H7 (cell line): ENCODE data around the gene FAM120B. TPM values are rescaled to one million over a fixed set of nuclear protein-coding genes. Genes with fewer than 3 reads are reported as not detected.
"Not testable (repeated sequence)": the region's sequence is repeated elsewhere in the genome, so short reads cannot be mapped to it uniquely, and the experiment has no call there.

Experiments used
- DNase-seq: peaks from one replicate; pipeline ENCODE4 v3.0.0; 2012
- H3K27me3 ChIP-seq: 2 replicates; pipeline ENCODE4 v1.6.0; 2011; ENCODE audit warnings: mild to moderate bottlenecking, low read length; ENCODE audit not compliant: control insufficient read depth, insufficient read depth
- H3K36me3 ChIP-seq: replicated peaks from 2 replicates; pipeline ENCODE4 v1.5.1; 2011; ENCODE audit warnings: low read length; ENCODE audit not compliant: control insufficient read depth, insufficient read depth
- H3K4me3 ChIP-seq: 2 replicates; pipeline ENCODE4 v1.5.1; 2011; ENCODE audit warnings: low read depth, mild to moderate bottlenecking, control low read depth, low read length, moderate library complexity; ENCODE audit not compliant: insufficient read depth
- total RNA-seq: library from RNA; depleted of rRNA; stranded (reverse); fragments of >200 nt; shearing (Covaris generic); gene quantifications from 2 replicates; pipeline ENCODE4 v1.2.3, GENCODE V29; 2014

The FAM120B gene
- total RNA-seq, 1 experiment from 2014 or later = 7.2 TPM

DNA sequence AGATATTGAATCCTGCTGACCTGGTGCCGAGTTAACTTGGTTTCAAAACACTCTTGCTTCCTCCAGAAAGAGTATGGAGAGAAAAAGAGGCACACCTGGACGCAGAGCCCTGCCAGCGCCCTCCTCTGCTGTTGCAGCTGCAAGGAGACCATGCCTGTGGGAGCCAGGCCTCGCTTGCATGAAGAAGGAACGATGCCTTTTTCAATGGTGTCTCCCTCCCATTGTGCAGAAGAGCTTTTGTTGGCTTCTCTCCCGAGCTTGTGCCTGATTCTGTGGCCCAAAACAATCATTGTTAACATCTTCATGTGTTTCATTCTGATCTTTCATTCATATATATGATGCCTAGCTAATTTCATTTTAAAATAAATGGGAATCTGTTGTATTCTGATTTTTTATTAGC is 98.1 kb downstream of the FAM120B start:
- DNase-seq = no peak
- H3K27me3 ChIP-seq = no peaks in the 10 kb centered on the region
- H3K36me3 ChIP-seq = peaks cover 2% of the 10 kb centered on the region
- H3K4me3 ChIP-seq = no peak overlapping the region

DNA sequence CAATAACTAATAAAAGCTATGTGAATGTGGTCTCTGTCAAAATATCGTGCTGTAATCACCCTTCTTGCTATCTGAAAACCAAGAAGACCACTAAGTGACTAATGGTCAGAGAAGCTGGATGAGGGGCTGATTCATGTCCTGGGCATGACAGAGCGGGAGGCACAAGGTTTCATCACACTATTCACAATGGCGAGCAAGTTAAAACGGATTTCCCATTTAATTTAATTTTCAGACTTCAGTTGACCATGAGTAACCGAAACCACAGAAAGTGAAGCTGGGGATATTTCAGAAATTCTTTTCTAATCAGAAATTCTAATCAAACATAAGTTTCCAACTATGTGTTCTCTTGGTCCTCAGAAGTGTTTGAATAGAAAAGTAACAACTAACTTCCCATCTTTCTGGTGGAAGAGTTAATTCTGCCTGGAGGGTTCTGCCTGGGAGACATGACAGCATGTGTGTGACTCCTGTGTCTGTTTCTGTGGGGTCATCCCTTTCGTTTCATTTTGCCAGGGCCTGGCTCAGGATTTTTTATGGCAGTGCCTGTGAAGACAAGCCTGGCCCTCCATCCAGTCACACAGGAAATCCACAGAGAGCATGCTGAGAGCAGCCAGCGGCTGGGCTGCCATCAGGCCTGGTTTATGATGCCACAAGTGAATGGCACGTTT is 98.9 kb downstream of the FAM120B start:
- no peaks in the 10 kb centered on the region for H3K27me3 ChIP-seq
- DNase-seq = no peak
- no peak overlapping the region for H3K4me3 ChIP-seq
- H3K36me3 ChIP-seq = peaks cover 2% of the 10 kb centered on the region

DNA sequence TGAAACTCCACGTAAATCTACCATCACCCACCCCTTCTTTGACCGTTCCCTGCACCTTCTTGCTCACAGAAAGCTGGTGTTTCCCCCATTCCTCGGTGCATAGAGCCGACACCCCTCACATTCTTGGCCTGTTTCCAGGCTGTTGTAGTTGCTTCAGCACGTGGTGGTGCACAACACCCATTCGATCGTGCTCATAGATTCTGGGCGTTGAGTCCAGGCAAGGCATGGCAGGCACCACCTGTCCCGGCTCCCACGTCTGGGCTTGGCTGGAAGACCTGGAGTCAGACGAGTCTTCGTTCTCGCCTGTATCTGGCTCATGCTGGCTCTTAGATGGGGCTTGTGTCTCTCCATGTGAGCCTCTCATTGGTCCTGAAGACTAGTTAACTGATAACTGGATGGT is 100.6 kb downstream of the FAM120B start:
- DNase-seq = no peak
- no peak overlapping the region for H3K4me3 ChIP-seq
- peaks cover 2% of the 10 kb centered on the region for H3K36me3 ChIP-seq
- no peaks in the 10 kb centered on the region for H3K27me3 ChIP-seq

DNA sequence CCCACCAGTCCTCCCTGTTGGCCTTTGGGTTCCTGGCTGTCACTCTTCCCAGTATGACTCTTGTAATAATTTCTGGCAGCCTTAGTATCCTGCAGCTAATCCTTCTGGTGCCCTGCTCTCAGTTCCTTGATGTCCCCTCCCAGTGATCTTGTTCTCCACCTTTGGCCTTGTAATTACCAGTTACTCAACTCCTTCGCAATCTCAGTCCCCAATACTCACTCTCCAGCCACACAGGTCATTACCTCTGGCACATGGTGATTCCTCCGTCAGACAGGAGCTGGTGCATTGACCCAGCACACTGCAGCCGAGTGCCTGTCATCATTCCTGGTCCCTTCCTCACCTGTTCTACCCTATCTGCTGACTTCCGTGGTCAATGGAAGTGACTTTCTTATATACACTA is 101.4 kb downstream of the FAM120B start:
- H3K4me3 ChIP-seq = no peak overlapping the region
- DNase-seq = no peak
- no peaks in the 10 kb centered on the region for H3K27me3 ChIP-seq
- H3K36me3 ChIP-seq = peaks cover 2% of the 10 kb centered on the region

- not testable (repeated sequence) for H3K27me3 ChIP-seq, H3K4me3 ChIP-seq, H3K36me3 ChIP-seq, DNase-seq
Measured at GRCh38 chr6:170409746-170410145, 103.2 kb downstream of the FAM120B start.

DNA sequence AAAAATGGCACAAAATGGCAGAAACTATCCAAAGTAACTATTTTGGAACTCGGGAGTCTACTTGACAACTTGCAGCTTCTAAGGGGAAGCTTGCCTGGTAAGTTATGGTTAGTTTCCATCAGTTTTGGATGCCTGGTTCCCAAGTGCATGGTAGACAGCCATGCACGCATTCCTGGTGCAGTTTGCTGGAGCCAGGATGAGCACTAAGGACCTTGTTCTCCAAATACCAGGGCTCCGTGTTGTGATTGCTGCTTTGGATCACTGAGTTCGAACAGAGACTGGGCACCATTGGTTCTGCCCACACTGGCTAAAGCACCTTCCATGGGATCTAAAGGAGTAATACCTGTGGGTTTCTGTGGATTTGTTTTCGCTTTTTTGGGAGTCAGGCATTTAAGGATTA is 103.7 kb downstream of the FAM120B start:
- no peak for DNase-seq
- H3K4me3 ChIP-seq = no peak overlapping the region
- H3K27me3 ChIP-seq = no peaks in the 10 kb centered on the region
- no peaks in the 10 kb centered on the region for H3K36me3 ChIP-seq

GRCh38 chr6:170415318-170415717 is 108.8 kb downstream of the FAM120B start:
- H3K4me3 ChIP-seq = no peak overlapping the region
- H3K36me3 ChIP-seq = no peaks in the 10 kb centered on the region
- no peak for DNase-seq
- no peaks in the 10 kb centered on the region for H3K27me3 ChIP-seq

DNA sequence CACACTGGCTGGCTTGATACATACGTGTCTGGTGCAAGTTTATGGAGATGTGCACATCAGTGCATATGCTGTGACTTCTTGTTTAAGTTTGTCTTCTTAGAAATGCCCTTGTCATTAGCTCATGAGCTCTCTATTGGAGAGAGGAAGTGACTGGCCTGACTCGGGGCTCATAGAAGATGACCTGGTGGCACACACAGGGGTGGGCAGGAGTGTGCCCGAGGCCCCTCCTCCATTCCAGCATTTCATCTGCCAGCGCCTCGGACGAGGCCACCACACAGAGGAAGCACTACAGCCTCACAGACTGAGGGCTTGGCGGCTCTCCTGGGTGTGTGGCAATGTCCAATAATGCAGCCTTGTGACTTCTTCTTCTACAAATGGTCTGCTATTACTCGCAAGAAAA is 109.7 kb downstream of the FAM120B start:
- no peaks in the 10 kb centered on the region for H3K27me3 ChIP-seq
- DNase-seq = no peak
- no peak overlapping the region for H3K4me3 ChIP-seq
- no peaks in the 10 kb centered on the region for H3K36me3 ChIP-seq

DNA sequence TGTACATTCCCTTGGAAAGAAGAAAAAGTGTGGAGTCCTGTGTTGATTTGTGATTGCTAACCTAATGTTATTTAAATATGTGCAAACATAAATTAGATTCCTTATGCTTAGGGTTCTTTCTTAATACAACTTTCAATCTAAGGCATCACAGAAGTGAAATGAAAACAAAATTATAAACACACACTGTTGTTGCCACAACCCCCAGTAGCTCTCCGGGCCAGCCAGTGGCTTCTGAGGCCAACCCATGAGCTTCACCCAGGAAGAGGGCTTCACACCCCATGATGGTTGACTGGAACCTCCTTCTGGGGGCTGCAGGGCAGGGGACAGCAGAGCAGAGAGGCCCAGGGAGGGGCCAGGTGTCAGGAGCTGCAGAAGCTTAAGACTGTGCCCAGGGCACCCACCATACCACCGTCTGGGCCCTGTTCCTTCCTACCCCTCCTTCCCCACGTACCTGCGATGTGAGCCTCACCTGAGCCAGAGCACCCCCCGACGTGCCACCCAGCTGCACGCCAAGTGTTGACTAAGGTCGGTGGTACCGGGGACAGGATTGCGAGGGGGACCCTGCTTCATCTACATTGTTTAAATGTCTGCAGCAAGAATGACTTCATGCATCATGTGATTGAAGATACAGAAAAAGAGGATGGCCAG is 110.5 kb downstream of the FAM120B start:
- Histone ChIP-seq H3K27me3 (no peaks in the 10 kb centered on the region), H3K36me3 (no peaks in the 10 kb centered on the region), H3K4me3 (no peak overlapping the region)
- DNase-seq = no peak

GRCh38 chr6:170417881-170418280 is 111.3 kb downstream of the FAM120B start:
- DNase-seq = no peak
- no peaks in the 10 kb centered on the region for H3K36me3 ChIP-seq
- no peak overlapping the region for H3K4me3 ChIP-seq
- H3K27me3 ChIP-seq = no peaks in the 10 kb centered on the region

DNA sequence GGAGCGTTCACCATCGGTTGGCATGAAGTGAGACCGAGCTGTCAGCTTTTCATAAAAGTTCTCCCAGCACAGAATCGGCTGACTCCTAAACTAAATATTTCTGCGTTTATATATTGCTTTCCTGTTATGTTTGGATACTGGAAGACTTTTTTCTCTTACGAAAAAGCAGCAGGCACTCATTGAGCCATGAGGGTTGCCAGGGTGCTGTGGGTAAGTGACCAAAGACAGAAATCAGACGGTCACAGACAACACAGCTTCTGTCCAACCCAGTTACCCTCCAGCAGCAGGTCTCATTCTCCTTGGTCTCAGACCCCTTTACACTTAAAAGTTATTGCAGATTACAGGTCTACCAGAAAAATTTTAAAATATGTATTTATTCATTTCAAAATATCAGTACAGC is 113.7 kb downstream of the FAM120B start:
- H3K4me3 ChIP-seq = no peak overlapping the region

GRCh38 chr6:170420791-170421776 is 114.5 kb downstream of the FAM120B start:
- no peaks in the 10 kb centered on the region for H3K27me3 ChIP-seq
- no peak for DNase-seq
- H3K4me3 ChIP-seq = no peak overlapping the region
- H3K36me3 ChIP-seq = no peaks in the 10 kb centered on the region

More for the DNA sequence above, 113.7 kb downstream of the FAM120B start:
- DNase-seq = no peak
- H3K36me3 ChIP-seq = no peaks in the 10 kb centered on the region
- H3K27me3 ChIP-seq = no peaks in the 10 kb centered on the region

DNA sequence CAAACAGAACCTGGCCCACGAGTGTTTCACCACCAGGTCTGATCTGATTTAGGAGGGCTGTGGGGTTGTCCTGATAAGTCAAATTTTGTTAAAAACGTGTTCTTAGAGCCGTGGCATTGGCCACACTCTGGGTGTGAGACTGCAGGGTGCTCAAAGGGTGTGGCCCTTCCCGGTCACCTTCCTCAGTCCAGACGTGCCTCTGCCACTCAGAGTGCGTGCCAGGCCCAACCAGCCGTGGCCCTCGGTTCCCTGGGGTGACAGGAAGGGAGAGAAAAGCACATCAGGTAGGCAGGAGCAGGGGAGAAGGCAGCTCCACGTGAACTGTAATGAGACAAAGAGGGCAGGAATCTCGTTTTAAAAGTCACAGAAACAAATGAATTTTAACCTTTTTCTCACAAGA is 115.4 kb downstream of the FAM120B start:
- no peaks in the 10 kb centered on the region for H3K36me3 ChIP-seq
- DNase-seq = no peak
- H3K27me3 ChIP-seq = no peaks in the 10 kb centered on the region
- H3K4me3 ChIP-seq = no peak overlapping the region

GRCh38 chr6:170423030-170423429 is 116.5 kb downstream of the FAM120B start:
- no peaks in the 10 kb centered on the region for H3K36me3 ChIP-seq
- H3K27me3 ChIP-seq = no peaks in the 10 kb centered on the region
- H3K4me3 ChIP-seq = no peak overlapping the region
- peak; percentile 91 for DNase-seq
